Jurkat, Clone E6-1 (cell line): Measurements from ENCODE around the gene CDC42BPB.
A peak's percentile ranks its signal among the peaks of the same experiment; 100 is the strongest.
"Not testable (repeated sequence)": the region's sequence is repeated elsewhere in the genome, so short reads cannot be mapped to it uniquely, and the experiment has no call there.

Experiments used
- DNase-seq: peaks from one replicate; pipeline ENCODE4 v3.0.0-alpha.2; 2011; ENCODE audit warnings: low read depth, low spot score
- H3K4me3 ChIP-seq: 2 replicates; pipeline ENCODE4 v1.5.1; 2011; ENCODE audit warnings: mild to moderate bottlenecking, low read length, control low read depth, moderate library complexity

The CDC42BPB gene

DNA sequence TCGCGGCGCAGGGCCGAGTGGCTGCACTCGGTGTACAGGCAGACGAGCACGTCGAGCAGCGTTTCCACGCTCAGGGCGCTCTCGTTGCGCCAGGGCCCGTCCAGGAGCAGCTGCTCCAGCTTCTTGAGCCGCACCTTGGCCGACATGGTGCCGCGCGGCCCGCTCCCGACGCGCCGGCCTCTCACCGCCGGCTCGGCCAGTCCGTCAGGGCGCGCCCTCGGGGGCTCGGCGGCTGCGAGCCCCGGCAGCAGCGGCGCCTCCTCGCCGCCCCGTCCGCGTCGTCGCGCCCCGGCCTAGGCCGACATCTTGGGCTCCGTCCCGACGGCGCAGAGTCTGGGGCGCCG lies 349 bp downstream of the CDC42BPB start:
- no peak overlapping the region for H3K4me3 ChIP-seq
- no peak for DNase-seq

GRCh38 chr14:103056322-103057027 lies 874 bp downstream of the CDC42BPB start:
- no peak for DNase-seq

GRCh38 chr14:103055695-103056094 lies 1.7 kb downstream of the CDC42BPB start:
- H3K4me3 ChIP-seq = no peak overlapping the region
- DNase-seq = no peak

More at GRCh38 chr14:103056322-103057027, 874 bp downstream of the CDC42BPB start:
- H3K4me3 ChIP-seq = no peak overlapping the region

- no peak for DNase-seq
- no peak overlapping the region for H3K4me3 ChIP-seq
These were observed 4.9 kb downstream of the CDC42BPB start for GRCh38 chr14:103052407-103052806.

GRCh38 chr14:103050935-103051334 lies 6.4 kb downstream of the CDC42BPB start:
- H3K4me3 ChIP-seq = no peak overlapping the region
- DNase-seq = no peak

DNA sequence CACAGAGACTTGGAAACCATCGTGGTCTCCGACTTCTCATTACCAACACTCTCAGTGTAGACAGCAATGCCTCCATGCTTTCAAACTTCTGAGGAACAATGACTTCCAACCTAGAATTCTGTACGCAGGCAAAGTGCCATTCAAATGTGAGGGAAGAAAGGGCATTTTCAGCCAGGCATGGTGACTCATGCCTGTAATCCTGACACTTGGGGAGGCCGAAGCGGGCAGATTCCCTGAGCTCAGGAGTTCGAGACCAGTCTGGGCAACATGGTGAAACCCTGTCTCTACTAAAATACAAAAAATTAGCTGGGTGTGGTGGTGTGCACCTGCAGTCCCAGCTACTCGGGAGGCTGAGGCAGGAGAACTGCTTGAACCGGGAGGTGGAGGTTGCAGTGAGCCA lies 9.9 kb downstream of the CDC42BPB start:
- not testable (repeated sequence) for DNase-seq, H3K4me3 ChIP-seq

- no peak overlapping the region for H3K4me3 ChIP-seq
- no peak for DNase-seq
These were observed 11.9 kb downstream of the CDC42BPB start for GRCh38 chr14:103045371-103045869.

- no peak for DNase-seq
- no peak overlapping the region for H3K4me3 ChIP-seq
These were observed 13.9 kb downstream of the CDC42BPB start for GRCh38 chr14:103043257-103044015.

DNA sequence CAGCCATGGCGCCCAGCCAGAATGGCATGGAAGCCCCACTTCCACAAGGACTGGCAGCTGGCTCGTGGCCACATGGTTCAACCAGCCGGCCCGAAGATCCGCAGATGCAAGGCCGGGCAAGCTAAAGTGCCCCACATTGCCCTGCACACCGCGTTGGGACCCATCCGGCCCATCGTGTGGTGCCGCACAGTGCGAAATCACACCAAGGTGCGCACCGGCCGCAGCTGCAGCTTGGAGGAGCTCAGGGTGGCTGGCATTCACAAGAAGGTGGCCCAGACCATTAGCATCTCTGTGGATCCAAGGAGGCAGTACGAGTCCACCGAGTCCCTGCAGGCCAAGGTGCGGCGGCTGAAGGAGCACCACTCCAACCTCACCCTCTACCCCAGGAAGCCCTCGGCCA lies 15.9 kb downstream of the CDC42BPB start:
- no peak for DNase-seq
- H3K4me3 ChIP-seq = no peak overlapping the region

GRCh38 chr14:103033681-103034096 lies 23.7 kb downstream of the CDC42BPB start:
- DNase-seq = no peak
- no peak overlapping the region for H3K4me3 ChIP-seq

- no peak overlapping the region for H3K4me3 ChIP-seq
- no peak for DNase-seq
These were observed 25.4 kb downstream of the CDC42BPB start for GRCh38 chr14:103031956-103032355.

GRCh38 chr14:103031566-103031911 lies 25.8 kb downstream of the CDC42BPB start:
- no peak overlapping the region for H3K4me3 ChIP-seq
- no peak for DNase-seq

DNA sequence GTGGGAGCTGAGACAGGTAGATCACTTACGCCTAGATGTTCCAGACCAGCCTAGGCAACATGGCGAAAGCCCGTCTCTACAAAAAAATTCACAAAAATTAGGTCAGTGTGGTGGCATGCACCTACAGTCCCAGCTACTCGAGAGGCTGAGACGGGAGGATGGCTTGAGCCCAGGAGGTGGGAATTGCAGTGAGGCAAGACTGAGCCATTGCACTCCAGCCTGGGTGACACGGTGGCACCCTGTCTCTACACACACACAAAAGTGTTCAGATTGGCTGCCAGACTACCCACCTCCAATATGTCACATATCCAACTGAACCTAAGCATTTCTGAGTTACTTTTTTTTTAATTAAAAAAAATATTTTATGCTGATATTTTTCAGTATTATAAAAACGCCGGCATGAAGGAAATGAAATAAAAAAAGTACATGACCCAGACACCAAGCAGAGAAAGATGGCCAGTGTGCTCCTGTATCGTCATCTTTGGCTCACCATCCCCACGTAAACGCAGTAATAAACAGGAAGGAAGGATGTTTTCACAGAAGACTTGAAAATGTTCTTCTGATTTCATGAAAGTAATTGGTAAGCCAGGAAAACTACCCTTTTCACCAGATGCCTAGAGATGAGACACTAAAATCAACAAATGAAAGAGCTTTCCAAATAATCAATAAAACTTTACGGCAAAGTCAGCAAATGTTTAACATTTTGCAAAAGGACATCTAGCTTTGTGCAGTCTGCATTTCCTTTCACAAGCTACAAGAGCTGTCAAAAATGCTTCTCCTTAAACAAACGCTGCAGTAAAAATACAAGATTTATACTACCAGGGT lies 26.4 kb downstream of the CDC42BPB start:
- H3K4me3 ChIP-seq = no peak overlapping the region
- no peak for DNase-seq

DNA sequence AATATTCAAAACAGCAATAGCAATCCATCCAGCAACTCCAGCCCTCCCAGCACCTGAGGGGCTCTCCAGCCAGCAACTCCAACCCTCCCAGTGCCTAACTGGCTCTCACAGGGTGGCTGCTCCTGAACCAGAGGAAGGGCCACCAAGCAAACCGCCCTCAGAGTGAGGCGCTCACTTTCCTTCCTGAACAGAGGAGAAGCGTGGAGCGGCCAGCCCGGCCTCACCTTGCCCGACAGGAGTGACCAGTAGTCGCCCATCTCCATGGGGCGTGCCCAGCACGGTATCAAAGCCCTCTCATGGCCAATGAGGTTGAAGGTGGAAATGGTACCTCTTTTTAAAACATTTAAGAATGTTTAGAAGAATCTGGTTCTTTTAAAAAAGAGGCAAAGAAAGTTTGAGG lies 27.4 kb downstream of the CDC42BPB start:
- no peak overlapping the region for H3K4me3 ChIP-seq
- DNase-seq = no peak

DNA sequence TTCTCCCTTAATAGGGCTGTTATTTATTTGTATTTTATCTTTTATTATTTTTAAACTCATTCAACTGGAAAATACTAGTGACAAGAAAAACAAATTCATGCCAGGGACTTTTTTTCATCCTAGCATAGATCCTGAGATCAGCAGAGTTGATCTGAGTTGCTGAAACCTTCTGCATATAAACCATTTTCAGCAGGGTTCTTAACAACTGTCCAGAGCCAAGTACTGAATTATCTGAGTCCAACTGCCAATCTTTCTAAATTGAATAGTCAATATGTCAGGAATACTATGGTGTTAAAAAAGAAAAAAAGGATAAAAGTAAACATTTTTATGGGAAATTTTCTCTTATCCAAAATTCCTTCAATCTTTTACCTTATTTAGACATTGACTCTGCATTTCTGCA lies 28.6 kb downstream of the CDC42BPB start:
- DNase-seq = no peak
- H3K4me3 ChIP-seq = no peak overlapping the region

DNA sequence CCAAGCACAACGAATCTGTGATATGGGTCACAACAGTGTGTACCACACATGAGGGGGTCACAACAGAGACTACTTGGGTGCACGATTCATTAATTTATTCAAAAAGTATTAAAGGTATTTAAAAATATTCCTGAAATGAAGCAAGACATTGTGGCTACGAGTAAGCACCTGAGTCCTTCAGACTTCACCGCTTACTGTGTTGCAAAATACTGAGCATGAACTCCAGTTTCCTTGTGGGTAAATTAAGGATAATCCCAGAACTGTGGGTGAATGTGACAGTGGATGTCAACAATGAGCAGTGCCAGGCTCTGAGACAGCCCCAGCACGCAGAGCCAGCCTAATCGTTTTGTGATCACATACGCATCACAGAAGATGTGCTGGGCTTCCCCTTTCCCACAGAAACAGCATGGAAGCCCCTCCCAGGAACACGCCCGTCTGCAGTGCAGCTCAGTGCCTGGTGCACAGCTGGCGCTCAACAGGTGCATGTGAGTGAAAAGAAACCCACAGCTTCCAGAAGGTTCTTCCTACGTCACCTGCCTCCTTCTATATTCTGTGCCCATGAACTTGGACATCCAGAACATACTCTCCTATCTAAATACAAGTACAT lies 29.1 kb downstream of the CDC42BPB start:
- DNase-seq = peak; percentile 18
- H3K4me3 ChIP-seq = no peak overlapping the region

DNA sequence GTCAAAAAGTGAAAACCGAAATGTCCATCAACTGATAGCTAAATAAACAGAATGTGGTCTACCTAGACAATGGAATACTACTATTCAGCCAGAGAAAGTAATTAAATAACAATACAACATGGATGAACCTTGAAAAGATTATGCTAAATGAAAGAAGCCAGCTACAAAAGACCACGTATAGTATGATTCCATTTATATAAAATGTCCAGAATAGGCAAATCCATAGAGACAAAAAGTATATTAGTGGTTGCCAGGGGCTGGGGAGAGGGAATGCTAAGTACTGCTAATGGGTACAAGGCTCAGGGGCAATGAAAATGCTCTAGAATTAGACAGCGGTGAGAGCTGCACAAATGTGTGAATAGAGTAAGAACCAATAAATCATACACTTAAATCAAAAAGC lies 29.9 kb downstream of the CDC42BPB start:
- no peak overlapping the region for H3K4me3 ChIP-seq
- DNase-seq = no peak

DNA sequence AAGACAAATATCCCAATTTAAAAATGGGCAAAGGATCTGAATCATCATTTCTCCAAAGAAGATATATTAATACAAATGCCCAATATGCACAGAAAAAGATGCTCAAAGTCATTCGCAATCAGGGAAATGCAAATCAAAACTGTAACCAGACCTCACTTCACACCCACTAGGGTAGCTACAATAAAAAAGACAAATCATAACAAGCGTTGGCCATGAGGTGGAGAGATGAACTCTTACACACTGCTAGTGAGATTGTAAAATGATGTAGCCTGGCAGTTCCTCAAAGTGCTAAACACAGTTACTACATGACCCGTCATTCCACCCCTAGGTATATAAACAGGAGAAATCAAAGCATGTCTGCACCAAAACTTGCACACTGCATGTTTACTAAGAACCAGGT lies 30.4 kb downstream of the CDC42BPB start:
- no peak for DNase-seq
- no peak overlapping the region for H3K4me3 ChIP-seq

- DNase-seq, H3K4me3 ChIP-seq: not testable (repeated sequence)
These were observed 31.2 kb downstream of the CDC42BPB start for GRCh38 chr14:103026196-103026595.
